Lower leg skin (tissue), 4 donors: ENCODE results near the gene LRRC19. TPM values are rescaled to one million over a fixed set of nuclear protein-coding genes. Genes with fewer than 3 reads are reported as not detected.

Experiments
- DNase-seq, 2 donors: peaks; one replicate each; pipeline ENCODE4 v3.0.0-alpha.2; 2019; ENCODE audit warnings: low spot score in 2 of 2
- H3K4me3 ChIP-seq: fragments of 200-600 bp; sonication (generic); 2 replicates; pipeline ENCODE4 v1.5.1; 2017; ENCODE audit warnings: mild to moderate bottlenecking, low read depth; ENCODE audit not compliant: poor library complexity, severe bottlenecking
- CTCF ChIP-seq, 3 donors: fragments of 450-650 bp; IDR thresholded peaks; one replicate each; pipeline ENCODE4 v1.5.1; 2016; ENCODE audit warnings: antibody characterized with exemption in 3 of 3, mild to moderate bottlenecking in 3 of 3, moderate library complexity in 2 of 3
- POLR2A ChIP-seq, 2 donors: fragments of 450-650 bp; IDR thresholded peaks; one replicate each; pipeline ENCODE4 v1.6.1; 2016 to 2017; ENCODE audit warnings: antibody characterized with exemption in 2 of 2, mild to moderate bottlenecking in 1 of 2, moderate library complexity in 1 of 2
- WGBS, 2 donors: methylation state at CpG; one replicate each; pipeline ENCODE4 v1.1.5; 2018; 5-methylcytosine and 5-hydroxymethylcytosine counted together
- intact Hi-C: fragments of 100-400 bp; cut with DNase I; formaldehyde crosslinking; loops from one replicate; pipeline ENCODE4 v1.15.0; 2023; ENCODE audit warnings: low total_unique reads
- total RNA-seq, 4 donors: library from RNA; depleted of rRNA; stranded (reverse); fragments of >200 nt; gene quantifications; one replicate each; pipeline ENCODE4 v1.1.0, GENCODE V29; 2016

The LRRC19 gene
- total RNA-seq, 4 donors from 2014 or later, result not detected

- no peak overlapping the region for H3K4me3 ChIP-seq
- whole genome bisulfite sequencing, 2 donors, result 77 to 85% methylated on average over 4 of the region's 4 CpGs
- TF ChIP-seq CTCF (IDR thresholded peaks at IDR 0.05) (no peak), POLR2A (IDR thresholded peaks at IDR 0.05) (no peak)
- DNase-seq, result no peak
- intact Hi-C loops, result loop anchor here (5.0 kb wide), 1 partner anchor 228 kb away; no protein-coding TSS in a partner anchor
Observed at GRCh38 chr9:26974927-26975326, 30.5 kb downstream of the LRRC19 start.

DNA sequence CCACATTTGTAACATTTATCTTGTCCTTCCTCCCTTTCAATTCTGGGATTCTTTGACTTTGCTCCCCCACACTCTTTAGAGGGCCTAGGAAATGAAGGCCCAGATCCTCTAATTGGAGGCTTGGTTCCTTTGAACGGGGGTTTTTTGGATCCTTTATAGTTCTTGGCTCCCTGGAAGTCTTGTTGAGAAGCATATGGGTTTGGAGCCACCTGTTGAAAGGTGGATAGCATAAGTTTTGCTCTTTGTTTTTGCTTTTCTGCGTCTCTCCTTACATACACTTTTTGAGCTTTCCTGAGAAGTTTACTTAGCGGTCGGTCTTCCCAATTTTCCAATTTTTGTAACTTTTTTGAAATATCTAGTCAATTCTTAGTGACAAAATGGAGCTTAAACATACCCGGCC lies 31.5 kb downstream of the LRRC19 start:
- WGBS, 2 donors, result 75 to 94% methylated on average over 5 of the region's 5 CpGs
- TF ChIP-seq POLR2A (IDR thresholded peaks at IDR 0.05) (no peak), CTCF (IDR thresholded peaks at IDR 0.05) (no peak)
- intact Hi-C loops, result loop anchor here (5.0 kb wide), 1 partner anchor 227 kb away; no protein-coding TSS in a partner anchor
- DNase-seq, result no peak
- H3K4me3 ChIP-seq, result no peak overlapping the region

- DNase-seq, result no peak
- WGBS, 2 donors, result 90 to 96% methylated on average over 1 of the region's 1 CpG
- intact Hi-C loops, result loop anchor here (5.0 kb wide), 1 partner anchor 224 kb away; no protein-coding TSS in a partner anchor
- no peak for TF ChIP-seq CTCF (IDR thresholded peaks at IDR 0.05)
- TF ChIP-seq POLR2A (IDR thresholded peaks at IDR 0.05), result no peak
- H3K4me3 ChIP-seq, result no peak overlapping the region
Observed at GRCh38 chr9:26971721-26972120, 33.8 kb downstream of the LRRC19 start.

GRCh38 chr9:26956860-26957233 lies 48.6 kb downstream of the LRRC19 start:
- peak overlapping the region; percentile 41 for H3K4me3 ChIP-seq
- no peak for TF ChIP-seq POLR2A (IDR thresholded peaks at IDR 0.05)
- no peak for TF ChIP-seq CTCF (IDR thresholded peaks at IDR 0.05)
- intact Hi-C loops, result no loop called here
- no peak for DNase-seq
- WGBS, 2 donors, result 18 to 24% methylated on average over 6 of the region's 6 CpGs

DNA sequence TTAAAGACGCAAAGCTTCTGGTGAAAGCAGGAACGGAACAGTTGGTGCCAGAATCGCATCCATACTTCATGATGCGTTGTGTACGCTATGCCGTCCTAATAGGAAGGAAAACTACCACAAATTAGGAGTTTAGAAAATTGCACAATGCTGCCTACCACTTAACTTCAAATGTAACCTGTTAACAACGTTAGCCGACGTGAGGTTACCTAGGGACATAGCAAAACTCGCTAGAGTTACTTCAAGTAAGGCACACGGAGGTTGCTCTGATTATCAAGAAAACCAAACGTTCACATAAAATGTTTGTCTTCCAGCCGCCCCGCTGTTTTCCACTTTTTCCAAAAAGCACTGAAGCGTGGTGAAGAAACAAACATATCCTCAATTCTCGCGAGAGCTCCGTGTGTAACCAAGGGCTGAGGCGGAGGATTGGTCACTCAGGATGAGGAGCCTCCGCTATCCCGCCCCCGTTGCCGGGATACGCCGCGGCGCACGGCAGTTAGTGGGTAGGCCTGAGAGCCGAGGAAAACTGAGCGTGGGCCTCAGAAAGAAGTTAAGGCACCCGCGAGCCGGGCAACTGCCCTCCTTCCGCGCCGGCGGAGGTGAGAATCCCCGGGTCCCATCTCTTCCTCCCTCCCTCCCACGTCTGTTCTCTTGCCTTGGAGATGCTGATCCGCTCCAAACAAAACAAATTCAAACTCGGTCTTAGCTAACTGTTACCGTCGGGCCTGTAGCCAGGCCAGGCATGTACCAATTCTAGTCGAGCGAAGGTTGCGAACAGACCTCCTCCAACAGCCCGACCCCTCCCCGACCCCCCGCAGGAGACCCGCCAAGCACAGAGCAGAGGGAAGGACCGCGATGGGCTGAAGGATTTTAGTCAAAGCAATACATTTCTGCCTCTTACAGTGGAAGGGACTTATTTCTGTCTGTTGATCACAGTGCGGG lies 49.3 kb downstream of the LRRC19 start, which contains the start of gene IFT74:
Gene IFT74 (plus strand): TSS at position 492 of the 939 bp plus-strand sequence. CDS start 5,556 bp downstream, outside the sequence.
- no peak for TF ChIP-seq POLR2A (IDR thresholded peaks at IDR 0.05)
- no peak for TF ChIP-seq CTCF (IDR thresholded peaks at IDR 0.05)
- DNase-seq, result peak; percentile 99
- WGBS, 2 donors, result 1% methylated on average over 53 of the region's 53 CpGs
- intact Hi-C loops, result no loop called here
- H3K4me3 ChIP-seq, result peak within 1 kb of the TSS; percentile 41
